ENCODE data around the gene BPIFB1.

BPIFB1 gene

GRCh38 chr20:33320006-33320405 lies 37.0 kb downstream of the BPIFB1 start:
- TF ChIP-seq ZFX (IDR thresholded peaks at IDR 0.05), result no peak
- TF ChIP-seq CTCF (conservative IDR thresholded peaks at IDR 0.05), result no peak
- no peak overlapping the region for H3K27ac ChIP-seq

GRCh38 chr20:33322456-33322855 lies 39.4 kb downstream of the BPIFB1 start:
- TF ChIP-seq ZFX (IDR thresholded peaks at IDR 0.05), result no peak
- no peak overlapping the region for H3K27ac ChIP-seq

- H3K27ac ChIP-seq, result no peak overlapping the region
- TF ChIP-seq ZFX (IDR thresholded peaks at IDR 0.05) (no peak), CTCF (conservative IDR thresholded peaks at IDR 0.05) (no peak)
These were observed 40.2 kb downstream of the BPIFB1 start for GRCh38 chr20:33323236-33323635.

GRCh38 chr20:33325350-33325749 lies 42.3 kb downstream of the BPIFB1 start:
- H3K27ac ChIP-seq, result no peak overlapping the region
- TF ChIP-seq ZFX (IDR thresholded peaks at IDR 0.05), result no peak

- TF ChIP-seq CTCF (conservative IDR thresholded peaks at IDR 0.05) (no peak), ZFX (IDR thresholded peaks at IDR 0.05) (no peak)
- H3K27ac ChIP-seq, result no peak overlapping the region
These were observed 45.4 kb downstream of the BPIFB1 start for GRCh38 chr20:33328157-33329137.

GRCh38 chr20:33332905-33333456 lies 50.0 kb downstream of the BPIFB1 start:
- no peak overlapping the region for H3K27ac ChIP-seq
- TF ChIP-seq CTCF (conservative IDR thresholded peaks at IDR 0.05), result no peak
- TF ChIP-seq ZFX (IDR thresholded peaks at IDR 0.05), result no peak

- no peak overlapping the region for H3K27ac ChIP-seq
- TF ChIP-seq ZFX (IDR thresholded peaks at IDR 0.05) (no peak), CTCF (conservative IDR thresholded peaks at IDR 0.05) (no peak)
These were observed 50.6 kb downstream of the BPIFB1 start for GRCh38 chr20:33333616-33334015.

GRCh38 chr20:33334111-33334510 lies 51.1 kb downstream of the BPIFB1 start:
- no peak overlapping the region for H3K27ac ChIP-seq
- TF ChIP-seq CTCF (conservative IDR thresholded peaks at IDR 0.05) (no peak), ZFX (IDR thresholded peaks at IDR 0.05) (no peak)
